ENCODE measurements around the gene IVNS1ABP. TPM values are rescaled to one million over a fixed set of nuclear protein-coding genes. Genes with fewer than 3 reads are reported as not detected.

The IVNS1ABP gene
- total and polyA plus RNA-seq, 2 donors (not counting 3 experiments of a cell fraction or from before 2014, with no cell fraction given) = 26.3 to 81.6 TPM

DNA sequence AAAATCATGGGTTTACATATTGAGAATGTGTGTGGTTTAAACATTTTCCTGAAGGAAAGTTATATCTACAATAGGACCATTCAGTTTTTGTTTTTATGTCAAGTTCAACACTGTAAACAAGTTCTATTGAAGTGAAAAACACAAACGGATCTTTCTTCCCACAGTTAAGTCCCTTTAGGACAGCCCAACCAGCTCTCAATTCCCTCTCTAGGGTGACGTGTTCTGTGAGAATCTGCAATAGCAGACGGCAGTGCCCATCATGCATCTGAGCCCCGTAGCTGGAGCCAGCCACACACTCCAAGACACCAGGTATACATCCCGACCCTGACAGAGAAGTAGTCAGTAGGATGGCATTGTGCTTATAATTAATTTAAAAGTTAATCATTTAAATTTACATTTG, 26.3 kb upstream of the IVNS1ABP start:
- no peaks in the 10 kb centered on the region for H4K20me1 ChIP-seq (replicated peaks; ENCODE audit: control insufficient read depth, extremely low read depth, insufficient read depth, low read length)
- no peaks in the 10 kb centered on the region for H3K9me1 ChIP-seq (replicated peaks; ENCODE audit: control insufficient read depth, extremely low read depth, insufficient read depth, low read length)
- H3K9me3 ChIP-seq (replicated peaks; ENCODE audit: control insufficient read depth, insufficient read depth, low read length) = no peaks in the 10 kb centered on the region
- ChIA-PET POLR2A (no interaction called here), CTCF (no interaction called here)
- no peaks in the 10 kb centered on the region for H3K36me3 ChIP-seq (ENCODE audit: control insufficient read depth in 2 of 2, extremely low read depth in 1 of 2, insufficient read depth in 2 of 2, low read length in 2 of 2)
- intact Hi-C loops (cut with micrococcal nuclease) = no loop called here
- no peaks in the 10 kb centered on the region for H3K79me2 ChIP-seq (ENCODE audit: control insufficient read depth, insufficient read depth, low read length)
- no peak for DNase-seq (ENCODE audit: low read depth, low spot score)
- no peak overlapping the region for H3K9ac ChIP-seq (replicated peaks; ENCODE audit: extremely low read depth, insufficient read depth, low read length)
- peak; percentile 55 for FAIRE-seq
- BruUV-seq (replicated peaks) = no TSS peak
- H3K4me2 ChIP-seq (ENCODE audit: insufficient read depth, low read length) = no peak overlapping the region
- no peak for TF ChIP-seq POLR2A (IDR thresholded peaks at IDR 0.05; ENCODE audit: low read depth, low read length)
- no peak for TF ChIP-seq FOS (IDR thresholded peaks at IDR 0.05; ENCODE audit: borderline replicate concordance, insufficient read depth, low read length)
- no peak for TF ChIP-seq GATA2 (IDR thresholded peaks at IDR 0.05; ENCODE audit: insufficient read depth, insufficient read length, low read depth, low read length)
- TF ChIP-seq JUN (IDR thresholded peaks at IDR 0.05; ENCODE audit: borderline replicate concordance, insufficient read depth, insufficient read length, low read depth) = no peak
- TF ChIP-seq, protein P1, sequence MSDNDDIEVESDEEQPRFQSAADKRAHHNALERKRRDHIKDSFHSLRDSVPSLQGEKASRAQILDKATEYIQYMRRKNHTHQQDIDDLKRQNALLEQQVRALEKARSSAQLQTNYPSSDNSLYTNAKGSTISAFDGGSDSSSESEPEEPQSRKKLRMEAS (IDR thresholded peaks at IDR 0.05; ENCODE audit: insufficient read depth, insufficient read length) = no peak
- TF ChIP-seq POLR2AphosphoS5 (IDR thresholded peaks at IDR 0.05; ENCODE audit: insufficient read depth, low read depth, low read length) = no peak
- no peak for TF ChIP-seq EZH2 (IDR thresholded peaks at IDR 0.05; ENCODE audit: borderline replicate concordance, low read depth, low read length, severe bottlenecking)
- TF ChIP-seq, protein P2, sequence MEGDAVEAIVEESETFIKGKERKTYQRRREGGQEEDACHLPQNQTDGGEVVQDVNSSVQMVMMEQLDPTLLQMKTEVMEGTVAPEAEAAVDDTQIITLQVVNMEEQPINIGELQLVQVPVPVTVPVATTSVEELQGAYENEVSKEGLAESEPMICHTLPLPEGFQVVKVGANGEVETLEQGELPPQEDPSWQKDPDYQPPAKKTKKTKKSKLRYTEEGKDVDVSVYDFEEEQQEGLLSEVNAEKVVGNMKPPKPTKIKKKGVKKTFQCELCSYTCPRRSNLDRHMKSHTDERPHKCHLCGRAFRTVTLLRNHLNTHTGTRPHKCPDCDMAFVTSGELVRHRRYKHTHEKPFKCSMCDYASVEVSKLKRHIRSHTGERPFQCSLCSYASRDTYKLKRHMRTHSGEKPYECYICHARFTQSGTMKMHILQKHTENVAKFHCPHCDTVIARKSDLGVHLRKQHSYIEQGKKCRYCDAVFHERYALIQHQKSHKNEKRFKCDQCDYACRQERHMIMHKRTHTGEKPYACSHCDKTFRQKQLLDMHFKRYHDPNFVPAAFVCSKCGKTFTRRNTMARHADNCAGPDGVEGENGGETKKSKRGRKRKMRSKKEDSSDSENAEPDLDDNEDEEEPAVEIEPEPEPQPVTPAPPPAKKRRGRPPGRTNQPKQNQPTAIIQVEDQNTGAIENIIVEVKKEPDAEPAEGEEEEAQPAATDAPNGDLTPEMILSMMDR (IDR thresholded peaks at IDR 0.05; ENCODE audit: extremely low read depth in 1 of 2, insufficient read depth in 1 of 2, low read depth in 1 of 2, low read length in 2 of 2) = no peak
- TF ChIP-seq MYC (IDR thresholded peaks at IDR 0.05; ENCODE audit: low read depth, low read length) = no peak
- no peaks in the 10 kb centered on the region for H3K4me1 ChIP-seq (ENCODE audit: control insufficient read depth, extremely low read depth, insufficient read depth, low read length)
- no peak overlapping the region for H3K27ac ChIP-seq (ENCODE audit: insufficient read depth, low read depth, low read length)
- dilution Hi-C loops (cut with MboI; ENCODE audit: extremely low pct_ligation_motif_present, low sequenced_read_pairs) = no loop called here
- no peak overlapping the region for H3K4me3 ChIP-seq (replicated peaks in 1 of 3; ENCODE audit: insufficient read depth in 1 of 3, low read depth in 1 of 3, low read length in 3 of 3)
- no peak overlapping the region for H2AFZ ChIP-seq (ENCODE audit: low read depth, low read length)
- H3K27me3 ChIP-seq (ENCODE audit: control insufficient read depth in 2 of 2, insufficient read depth in 2 of 2, low read length in 2 of 2) = no peaks in the 10 kb centered on the region

Data from endothelial cell of umbilical vein (primary cell).